Gastroesophageal sphincter (tissue), 4 donors: ENCODE measurements around the gene THSD4. TPM values are rescaled to one million over a fixed set of nuclear protein-coding genes. Genes with fewer than 3 reads are reported as not detected.

Experiments
- ATAC-seq: fragments of 150-250 bp; one replicate; pipeline ENCODE4 v1.9.1; 2016; ENCODE audit warnings: mild to moderate bottlenecking, moderate library complexity
- H3K27ac ChIP-seq, 4 donors: fragments of 200-600 bp; sonication (generic) in 3 of 4; 1 replicate in 3 of 4; 2 replicates in 1 of 4; pipeline ENCODE4 v1.5.1; 2016 to 2019
- H3K27me3 ChIP-seq: fragments of 200-600 bp; sonication (generic); one replicate; pipeline ENCODE4 v1.5.1; 2019
- H3K36me3 ChIP-seq, 2 donors: fragments of 200-600 bp; sonication (generic); one replicate each; pipeline ENCODE4 v1.5.1; 2019; ENCODE audit warnings: control low read depth in 1 of 2
- H3K4me1 ChIP-seq, 3 donors: fragments of 200-600 bp; sonication (generic); 1 replicate in 2 of 3; 2 replicates in 1 of 3; pipeline ENCODE4 v1.5.1; 2016 to 2019; ENCODE audit warnings: control low read depth in 2 of 3
- H3K4me3 ChIP-seq, 2 donors: fragments of 200-600 bp; sonication (generic); one replicate each; pipeline ENCODE4 v1.5.1; 2019; ENCODE audit warnings: mild to moderate bottlenecking in 1 of 2, moderate library complexity in 1 of 2
- H3K9me3 ChIP-seq, 3 donors: fragments of 200-600 bp; sonication (generic); one replicate each; pipeline ENCODE4 v1.5.1; 2017 to 2019; ENCODE audit warnings: control low read depth in 2 of 3
- CTCF ChIP-seq, 4 experiments: fragments of 200-600 bp in 2 of 4; fragments of 450-650 bp in 2 of 4; sonication (generic) in 1 of 4; IDR thresholded peaks; one replicate each; pipeline ENCODE4 v1.5.1; 2017 to 2019; ENCODE audit warnings: antibody characterized with exemption in 4 of 4, mild to moderate bottlenecking in 2 of 4, moderate library complexity in 2 of 4
- EP300 ChIP-seq: sonication (generic); formaldehyde crosslinking; IDR thresholded peaks from one replicate; pipeline ENCODE4 v1.6.1; 2017; ENCODE audit warnings: antibody characterized with exemption, mild to moderate bottlenecking
- POLR2A ChIP-seq, 2 donors: fragments of 450-650 bp; IDR thresholded peaks; one replicate each; pipeline ENCODE4 v1.6.1; 2017; ENCODE audit warnings: antibody characterized with exemption in 2 of 2, mild to moderate bottlenecking in 2 of 2, moderate library complexity in 1 of 2
- POLR2AphosphoS5 ChIP-seq: sonication (generic); formaldehyde crosslinking; IDR thresholded peaks from one replicate; pipeline ENCODE4 v1.6.1; 2017; ENCODE audit warnings: antibody characterized with exemption
- WGBS, 2 donors: methylation state at CpG; one replicate each; pipeline ENCODE4 v1.1.5; 2018; ENCODE audit warnings: low coverage in 1 of 2; 5-methylcytosine and 5-hydroxymethylcytosine counted together
- total RNA-seq, 4 donors: library from RNA; depleted of rRNA; stranded (reverse); fragments of >200 nt; gene quantifications; one replicate each; pipeline ENCODE4 v1.1.0, GENCODE V29; 2016

The THSD4 gene
- total RNA-seq, 4 donors from 2014 or later, result 4.6 to 28.5 (median 17.6) TPM

GRCh38 chr15:71143373-71144310 is 28.4 kb downstream of the THSD4 start:
- no peak for TF ChIP-seq EP300
- TF ChIP-seq POLR2A (IDR thresholded peaks at IDR 0.05), result no peak
- no peak for TF ChIP-seq POLR2AphosphoS5
- TF ChIP-seq CTCF (IDR thresholded peaks at IDR 0.05), result no peak
- H3K36me3 ChIP-seq, result no peaks in the 10 kb centered on the region
- WGBS, 2 donors, result 87 to 88% methylated on average over 6 to 8 of the region's 10 CpGs

GRCh38 chr15:71145648-71146047 is 30.4 kb downstream of the THSD4 start:
- no peak overlapping the region for H3K4me3 ChIP-seq
- no peaks in the 10 kb centered on the region for H3K27me3 ChIP-seq
- H3K27ac ChIP-seq, result no peak overlapping the region
- no peaks in the 10 kb centered on the region for H3K36me3 ChIP-seq
- H3K9me3 ChIP-seq, result no peaks in the 10 kb centered on the region
- TF ChIP-seq POLR2A (IDR thresholded peaks at IDR 0.05) (no peak), CTCF (IDR thresholded peaks at IDR 0.05) (no peak), POLR2AphosphoS5 (no peak), EP300 (no peak)
- no peak for ATAC-seq
- H3K4me1 ChIP-seq, result peaks cover 0 to 37% (median 5%) of the 10 kb centered on the region in 3 donors
- WGBS, 2 donors, result 75 to 80% methylated on average over 2 of the region's 2 CpGs

More at GRCh38 chr15:71143373-71144310, 28.4 kb downstream of the THSD4 start:
- Histone ChIP-seq H3K4me3 (no peak overlapping the region), H3K4me1 (peaks cover 0 to 19% (median 0%) of the 10 kb centered on the region in 3 donors), H3K27me3 (no peaks in the 10 kb centered on the region), H3K9me3 (no peaks in the 10 kb centered on the region), H3K27ac (no peak overlapping the region)
- ATAC-seq, result no peak

- Histone ChIP-seq H3K36me3 (no peaks in the 10 kb centered on the region), H3K4me3 (no peak overlapping the region), H3K4me1 (peaks cover 0 to 46% (median 5%) of the 10 kb centered on the region in 3 donors), H3K27ac (peak overlapping the region in 1 of 4 donors; percentile 3), H3K9me3 (no peaks in the 10 kb centered on the region), H3K27me3 (no peaks in the 10 kb centered on the region)
- no peak for TF ChIP-seq CTCF (IDR thresholded peaks at IDR 0.05)
- no peak for TF ChIP-seq POLR2A (IDR thresholded peaks at IDR 0.05)
- TF ChIP-seq POLR2AphosphoS5, result no peak
- TF ChIP-seq EP300, result no peak
- 50 to 80% methylated on average over 1 of the region's 4 CpGs for WGBS, 2 donors
- ATAC-seq, result no peak
Measured at GRCh38 chr15:71146580-71146982, 31.3 kb downstream of the THSD4 start.

GRCh38 chr15:71148048-71148447 is 32.8 kb downstream of the THSD4 start:
- no peaks in the 10 kb centered on the region for H3K27me3 ChIP-seq
- no peaks in the 10 kb centered on the region for H3K9me3 ChIP-seq
- H3K36me3 ChIP-seq, result no peaks in the 10 kb centered on the region
- peaks cover 0 to 50% (median 5%) of the 10 kb centered on the region in 3 donors for H3K4me1 ChIP-seq
- TF ChIP-seq POLR2A (IDR thresholded peaks at IDR 0.05) (no peak), CTCF (IDR thresholded peaks at IDR 0.05) (no peak), POLR2AphosphoS5 (no peak), EP300 (no peak)
- H3K27ac ChIP-seq, result no peak overlapping the region
- no peak overlapping the region for H3K4me3 ChIP-seq
- ATAC-seq, result no peak
- 73 to 85% methylated on average over 5 to 6 of the region's 6 CpGs for WGBS, 2 donors
